K562 (cell line): ENCODE results near the gene OLFML2A. TPM values are rescaled to one million over a fixed set of nuclear protein-coding genes. Genes with fewer than 3 reads are reported as not detected.
A peak's percentile ranks its signal among the peaks of the same experiment; 100 is the strongest.

Source experiments
- ARID4B ChIP-seq: sonication (generic); formaldehyde crosslinking; IDR thresholded peaks from 2 replicates; pipeline ENCODE4 v1.8.0; 2022; ENCODE audit warnings: mild to moderate bottlenecking, missing genetic modification reagents
- E2F3 ChIP-seq: fragments of 250-450 bp; sonication (Bioruptor Pico); IDR thresholded peaks from 2 replicates; pipeline ENCODE4 v1.4.0; 2020; ENCODE audit warnings: mild to moderate bottlenecking
- FUS ChIP-seq: fragments of 200-400 bp; formaldehyde crosslinking; optimal IDR thresholded peaks from 2 replicates; pipeline ENCODE3; 2017; ENCODE audit warnings: low read depth, low read length
- KDM2B ChIP-seq: fragments of 250-450 bp; sonication (Bioruptor Pico); IDR thresholded peaks from 2 replicates; pipeline ENCODE4 v1.8.0; 2021; ENCODE audit warnings: mild to moderate bottlenecking, moderate library complexity
- KLF10 ChIP-seq: fragments of 250-450 bp; sonication (Bioruptor Pico); IDR thresholded peaks from 2 replicates; pipeline ENCODE4 v1.6.1; 2021; ENCODE audit warnings: matching md5 sums
- MBD2 ChIP-seq: sonication (generic); IDR thresholded peaks from 2 replicates; pipeline ENCODE4 v1.6.1; 2016; ENCODE audit warnings: low read depth, borderline replicate concordance
- NCOA6 ChIP-seq: fragments of 450-650 bp; IDR thresholded peaks from 2 replicates; pipeline ENCODE4 v1.6.1; 2017; ENCODE audit warnings: mild to moderate bottlenecking
- RBM34 ChIP-seq: fragments of 200-400 bp; formaldehyde crosslinking; IDR thresholded peaks from 2 replicates; pipeline ENCODE4 v1.6.1; 2018; ENCODE audit warnings: low read length, borderline replicate concordance; ENCODE audit not compliant: insufficient read depth
- STAT5A ChIP-seq: IDR thresholded peaks from 2 replicates; pipeline ENCODE4 v1.6.1; 2012; ENCODE audit warnings: low read length, inconsistent platforms, borderline replicate concordance
- ZNF184 ChIP-seq: sonication (generic); formaldehyde crosslinking; IDR thresholded peaks from 2 replicates; pipeline ENCODE4 v1.5.0; 2020; ENCODE audit warnings: missing genetic modification reagents
- ZNF239 ChIP-seq: fragments of 250-450 bp; sonication (Bioruptor Pico); IDR thresholded peaks from 2 replicates; pipeline ENCODE4 v1.4.0; 2020; ENCODE audit warnings: mild to moderate bottlenecking
- ZNF3 ChIP-seq: fragments of 250-450 bp; sonication (Bioruptor Pico); IDR thresholded peaks from 2 replicates; pipeline ENCODE4 v1.5.0; 2021; ENCODE audit warnings: mild to moderate bottlenecking, moderate library complexity
- ZNF311 ChIP-seq: fragments of 250-450 bp; sonication (Bioruptor Pico); IDR thresholded peaks from 2 replicates; pipeline ENCODE4 v1.4.0; 2020; ENCODE audit warnings: mild to moderate bottlenecking, moderate library complexity
- ZNF507 ChIP-seq: conservative IDR thresholded peaks from 2 replicates; pipeline ENCODE4 v1.6.1; 2017; ENCODE audit warnings: missing genetic modification characterization, missing compliant biosample characterization
- ZNF707 ChIP-seq: fragments of 250-450 bp; sonication (Bioruptor Pico); conservative IDR thresholded peaks from 2 replicates; pipeline ENCODE4 v1.8.0; 2022; ENCODE audit warnings: inconsistent platforms, mild to moderate bottlenecking, moderate library complexity
- polyA plus RNA-seq, 8 experiments: library from polyadenylated mRNA; depleted of rRNA in 4 of 8; stranded (reverse) in 5 of 8; unstranded in 3 of 8; fragments of >200 nt; fragmentation: Nextera tagmentation in 2 of 8; fragmentation: Illumina TruSeq in 1 of 8; extraction: Ambion mirVana in 2 of 8; extraction: Trizol in 1 of 8; gene quantifications; 2 replicates each; pipeline versions ENCODE4 v1.2.1 to v1.2.3, GENCODE V29; 2011 to 2014; ENCODE audit warnings: inconsistent platforms in 1 of 8, missing spikeins in 1 of 8
- total RNA-seq, 7 experiments: library from RNA; depleted of rRNA in 6 of 7; stranded (reverse); fragments of >200 nt in 6 of 7; fragmentation: Illumina TruSeq in 2 of 7; extraction: Trizol in 2 of 7; gene quantifications; 2 replicates each; pipeline versions ENCODE4 v1.2.1 to v1.2.3, GENCODE V29; 2011 to 2021; ENCODE audit warnings: low replicate concordance in 1 of 7
- TF ChIP-seq, protein P1 (sequence below), 2 experiments: fragments of 450-650 bp in 1 of 2; sonication (generic) in 1 of 2; formaldehyde crosslinking in 1 of 2; IDR thresholded peaks in 1 of 2; conservative IDR thresholded peaks in 1 of 2; 2 replicates each; pipeline versions ENCODE4 v1.6.1 to v1.8.1; 2016 to 2023; ENCODE audit warnings: mild to moderate bottlenecking in 2 of 2, moderate library complexity in 2 of 2, inconsistent platforms in 1 of 2, missing genetic modification reagents in 1 of 2
- TF ChIP-seq, protein P2 (sequence below): fragments of 250-450 bp; sonication (Bioruptor Pico); IDR thresholded peaks from 2 replicates; pipeline ENCODE4 v1.5.1; 2021; ENCODE audit warnings: mild to moderate bottlenecking

Gene OLFML2A
- total and polyA plus RNA-seq, 9 of the 15 experiments (the other 6 are each of a cell fraction or from before 2014, with no cell fraction given), result 0.16 TPM; not detected in 8

DNA sequence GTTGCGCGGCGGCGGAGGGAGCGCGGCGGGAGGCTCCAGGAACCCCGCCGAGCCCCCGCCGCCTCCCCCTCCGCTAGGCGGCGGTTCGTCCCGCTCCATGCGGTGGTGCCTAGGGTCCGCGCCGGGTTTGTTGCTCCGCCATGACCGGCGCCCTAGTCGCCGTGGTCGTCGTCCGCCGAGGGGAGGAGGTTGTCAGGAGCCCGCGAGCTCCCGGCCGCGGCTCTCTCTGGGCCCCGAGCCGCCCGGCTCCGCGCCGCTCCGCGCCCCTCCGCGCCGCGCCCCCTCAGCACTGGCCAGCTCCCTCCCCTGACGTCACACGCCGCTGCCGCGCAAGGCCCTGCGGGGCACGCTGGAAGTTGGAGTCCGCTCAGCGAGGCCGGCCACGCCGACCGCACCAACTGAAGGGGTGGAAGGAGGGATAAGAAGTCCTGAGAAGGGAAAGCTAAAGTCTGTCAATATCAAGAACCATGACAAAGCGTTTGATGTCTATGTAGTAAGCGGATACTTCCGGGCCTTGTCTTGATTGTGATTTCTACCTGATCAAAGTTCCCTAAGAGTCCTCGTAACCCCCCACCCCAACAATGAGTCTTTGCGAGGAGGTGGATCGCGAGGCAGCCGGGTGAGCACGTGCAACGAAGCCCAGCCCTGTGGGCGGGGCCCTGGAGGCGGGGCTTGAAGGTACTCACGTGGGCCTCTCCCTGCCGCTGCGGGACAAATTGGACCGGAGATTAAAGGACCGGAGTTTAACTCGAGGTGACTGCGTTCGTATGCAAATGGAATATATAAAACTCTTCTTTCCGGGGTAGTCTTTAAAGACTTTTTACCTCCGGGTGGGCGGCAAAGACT is 5.7 kb upstream of the OLFML2A start, which contains the start of gene NR6A1 (continued):
- TF ChIP-seq ZNF3 (CRISPR knock-in tag) (no peak), MBD2 (peak; percentile 98), ZNF311 (CRISPR knock-in tag) (no peak), ARID4B (CRISPR knock-in tag) (peak; percentile 98), E2F3 (CRISPR knock-in tag) (peak; percentile 63; the same call in 1 of the 2 replicates), ZNF184 (CRISPR knock-in tag) (no peak), KDM2B (no peak), NCOA6 (peak; percentile 49; the same call in 1 of the 2 replicates), RBM34 (no peak), FUS (peak; percentile 56), ZNF239 (no peak), KLF10 (CRISPR knock-in tag) (no peak), STAT5A (no peak), ZNF707 (CRISPR knock-in tag) (no peak), ZNF507 (tag) (no peak)
- TF ChIP-seq, protein P1, sequence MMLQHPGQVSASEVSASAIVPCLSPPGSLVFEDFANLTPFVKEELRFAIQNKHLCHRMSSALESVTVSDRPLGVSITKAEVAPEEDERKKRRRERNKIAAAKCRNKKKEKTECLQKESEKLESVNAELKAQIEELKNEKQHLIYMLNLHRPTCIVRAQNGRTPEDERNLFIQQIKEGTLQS (IDR thresholded peaks at IDR 0.05), result peak; percentile 68; the same call in 1 of the 2 replicates
- TF ChIP-seq, protein P1 (CRISPR knock-in tag; conservative IDR thresholded peaks at IDR 0.05), result no peak
- TF ChIP-seq, protein P2, sequence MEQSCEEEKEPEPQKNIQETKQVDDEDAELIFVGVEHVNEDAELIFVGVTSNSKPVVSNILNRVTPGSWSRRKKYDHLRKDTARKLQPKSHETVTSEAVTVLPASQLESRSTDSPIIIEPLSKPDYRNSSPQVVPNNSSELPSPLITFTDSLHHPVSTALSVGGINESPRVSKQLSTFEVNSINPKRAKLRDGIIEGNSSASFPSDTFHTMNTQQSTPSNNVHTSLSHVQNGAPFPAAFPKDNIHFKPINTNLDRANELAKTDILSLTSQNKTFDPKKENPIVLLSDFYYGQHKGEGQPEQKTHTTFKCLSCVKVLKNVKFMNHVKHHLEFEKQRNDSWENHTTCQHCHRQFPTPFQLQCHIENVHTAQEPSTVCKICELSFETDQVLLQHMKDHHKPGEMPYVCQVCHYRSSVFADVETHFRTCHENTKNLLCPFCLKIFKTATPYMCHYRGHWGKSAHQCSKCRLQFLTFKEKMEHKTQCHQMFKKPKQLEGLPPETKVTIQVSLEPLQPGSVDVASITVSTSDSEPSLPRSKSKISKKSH (CRISPR knock-in tag), result no peak
